Measurements from ENCODE around the gene PXN.
"Not testable (repeated sequence)": the region's sequence is repeated elsewhere in the genome, so short reads cannot be mapped to it uniquely, and the experiment has no call there.

The PXN gene

GRCh38 chr12:120262852-120263747, 2.4 kb downstream of the PXN start:
- DNase-seq (ENCODE audit: low read depth): no peak

GRCh38 chr12:120261951-120262851, 3.3 kb downstream of the PXN start:
- DNase-seq (ENCODE audit: low read depth): no peak

GRCh38 chr12:120260607-120261006, 4.9 kb downstream of the PXN start:
- no peak for DNase-seq (ENCODE audit: low read depth)

GRCh38 chr12:120259418-120260202, 5.9 kb downstream of the PXN start:
- DNase-seq (ENCODE audit: low read depth): no peak

- DNase-seq (ENCODE audit: low read depth): no peak
These were observed 7.1 kb downstream of the PXN start for GRCh38 chr12:120258323-120258896.

GRCh38 chr12:120257041-120257821, 8.3 kb downstream of the PXN start:
- no peak for DNase-seq (ENCODE audit: low read depth)

GRCh38 chr12:120254809-120255208, 10.7 kb downstream of the PXN start:
- no peak for DNase-seq (ENCODE audit: low read depth)

- not testable (repeated sequence) for DNase-seq (ENCODE audit: low read depth)
These were observed 12.2 kb downstream of the PXN start for GRCh38 chr12:120253313-120253712.

- DNase-seq (ENCODE audit: low read depth): peak; percentile 60
These were observed 13.2 kb downstream of the PXN start for GRCh38 chr12:120252071-120252906.

- not testable (repeated sequence) for DNase-seq (ENCODE audit: low read depth)
These were observed 14.0 kb downstream of the PXN start for GRCh38 chr12:120251364-120252070.

- no peak for DNase-seq (ENCODE audit: low read depth)
These were observed 15.4 kb downstream of the PXN start for GRCh38 chr12:120249875-120250795.

- no peak for DNase-seq (ENCODE audit: low read depth)
These were observed 16.2 kb downstream of the PXN start for GRCh38 chr12:120249266-120249874.

GRCh38 chr12:120247621-120248030, 17.9 kb downstream of the PXN start:
- no peak for DNase-seq (ENCODE audit: low read depth)

GRCh38 chr12:120247183-120247582, 18.3 kb downstream of the PXN start:
- DNase-seq (ENCODE audit: low read depth): no peak

GRCh38 chr12:120246705-120247104, 18.8 kb downstream of the PXN start:
- DNase-seq (ENCODE audit: low read depth): not testable (repeated sequence)

- no peak for DNase-seq (ENCODE audit: low read depth)
These were observed 22.4 kb downstream of the PXN start for GRCh38 chr12:120242971-120243699.

- DNase-seq (ENCODE audit: low read depth): no peak
These were observed 23.2 kb downstream of the PXN start for GRCh38 chr12:120242275-120242799.

Measured in activated T-cell treated with anti-CD3 and anti-CD28 coated beads for 24 hours (primary cell).